GM10266 (cell line): ENCODE data around the gene ETFB.

Source experiments
- DNase-seq: peaks from one replicate; pipeline ENCODE4 v3.0.0; 2012; ENCODE audit errors: extremely low spot score
- CTCF ChIP-seq: IDR thresholded peaks from 2 replicates; pipeline ENCODE4 v1.5.1; 2012; ENCODE audit warnings: mild to moderate bottlenecking, low read depth; ENCODE audit not compliant: control insufficient read depth, insufficient read depth; ENCODE audit errors: missing control alignments

Gene ETFB

GRCh38 chr19:51330366-51330765 is 35.8 kb downstream of the ETFB start:
- no peak for DNase-seq
- TF ChIP-seq CTCF, result no peak

- no peak for DNase-seq
- TF ChIP-seq CTCF, result no peak
These were observed 36.8 kb downstream of the ETFB start for GRCh38 chr19:51329411-51329810.

GRCh38 chr19:51327066-51328001 is 38.9 kb downstream of the ETFB start:
- TF ChIP-seq CTCF, result peak; percentile 8
- DNase-seq, result peak; percentile 89

GRCh38 chr19:51326216-51327065 is 39.7 kb downstream of the ETFB start:
- TF ChIP-seq CTCF, result no peak
- DNase-seq, result no peak

- no peak for TF ChIP-seq CTCF
- DNase-seq, result no peak
These were observed 40.8 kb downstream of the ETFB start for GRCh38 chr19:51325161-51325976.

GRCh38 chr19:51324167-51324481 is 42.1 kb downstream of the ETFB start:
- no peak for TF ChIP-seq CTCF
- DNase-seq, result no peak
